ENCODE measurements around the gene ITFG1. TPM values are rescaled to one million over a fixed set of nuclear protein-coding genes. Genes with fewer than 3 reads are reported as not detected.
A peak's percentile ranks its signal among the peaks of the same experiment; 100 is the strongest.
"Not testable (repeated sequence)": the region's sequence is repeated elsewhere in the genome, so short reads cannot be mapped to it uniquely, and the experiment has no call there.

ITFG1 gene
- total RNA-seq, 4 donors from 2014 or later = 12.9 to 100 (median 60.8) TPM

DNA sequence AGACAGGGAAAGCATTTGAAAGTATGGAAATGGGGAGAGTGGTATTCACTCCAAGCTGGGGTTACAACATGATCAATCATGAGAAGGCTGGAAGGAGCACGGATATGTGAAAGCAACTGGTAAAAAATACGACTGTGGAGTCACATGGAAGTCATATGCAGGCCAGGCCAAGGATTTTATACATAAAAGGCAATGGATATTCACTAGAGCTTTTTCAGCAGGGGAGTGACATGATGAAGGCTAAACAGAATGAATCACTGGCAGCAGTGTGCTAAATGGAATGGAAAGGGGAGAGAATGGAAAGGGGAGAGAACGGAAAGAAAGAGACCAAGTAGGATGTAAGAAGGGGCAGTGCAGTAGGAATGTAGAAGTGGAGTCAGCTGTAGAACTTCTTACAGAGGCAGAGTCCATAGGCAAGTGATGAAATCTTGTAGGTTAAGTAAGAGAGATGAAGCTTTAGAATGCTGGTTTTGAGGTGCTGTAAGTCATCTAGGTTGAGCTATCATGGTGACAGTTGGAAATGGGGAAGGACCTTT lies 304.1 kb downstream of the ITFG1 start:
- H3K36me3 ChIP-seq = peaks cover 0 to 28% (median 13%) of the 10 kb centered on the region in 4 donors
- intact Hi-C loops (cut with DNase I; ENCODE audit: low total_unique reads) (no loop called here), in situ Hi-C loops (cut with MboI; ENCODE audit: low pct_ligation_motif_present in 1 of 4, low pct_unique_long_range_greater_than_20kb in 1 of 4, low sequenced_read_pairs in 3 of 4) (no loop called here)
- H3K4me3 ChIP-seq = no peak overlapping the region
- H3K27ac ChIP-seq = no peak overlapping the region
- H3K4me1 ChIP-seq = no peaks in the 10 kb centered on the region
- no peaks in the 10 kb centered on the region for H3K27me3 ChIP-seq
- 85 to 90% methylated on average over 3 of the region's 3 CpGs for WGBS, 2 donors (ENCODE audit: low coverage in 1 of 2)
- no peaks in the 10 kb centered on the region for H3K9me3 ChIP-seq
- DNase-seq = no peak
- TF ChIP-seq EP300 (IDR thresholded peaks at IDR 0.05; ENCODE audit: low read depth) (no peak), POLR2A (IDR thresholded peaks at IDR 0.05) (no peak), POLR2AphosphoS5 (IDR thresholded peaks at IDR 0.05) (no peak)
- TF ChIP-seq, protein P1, sequence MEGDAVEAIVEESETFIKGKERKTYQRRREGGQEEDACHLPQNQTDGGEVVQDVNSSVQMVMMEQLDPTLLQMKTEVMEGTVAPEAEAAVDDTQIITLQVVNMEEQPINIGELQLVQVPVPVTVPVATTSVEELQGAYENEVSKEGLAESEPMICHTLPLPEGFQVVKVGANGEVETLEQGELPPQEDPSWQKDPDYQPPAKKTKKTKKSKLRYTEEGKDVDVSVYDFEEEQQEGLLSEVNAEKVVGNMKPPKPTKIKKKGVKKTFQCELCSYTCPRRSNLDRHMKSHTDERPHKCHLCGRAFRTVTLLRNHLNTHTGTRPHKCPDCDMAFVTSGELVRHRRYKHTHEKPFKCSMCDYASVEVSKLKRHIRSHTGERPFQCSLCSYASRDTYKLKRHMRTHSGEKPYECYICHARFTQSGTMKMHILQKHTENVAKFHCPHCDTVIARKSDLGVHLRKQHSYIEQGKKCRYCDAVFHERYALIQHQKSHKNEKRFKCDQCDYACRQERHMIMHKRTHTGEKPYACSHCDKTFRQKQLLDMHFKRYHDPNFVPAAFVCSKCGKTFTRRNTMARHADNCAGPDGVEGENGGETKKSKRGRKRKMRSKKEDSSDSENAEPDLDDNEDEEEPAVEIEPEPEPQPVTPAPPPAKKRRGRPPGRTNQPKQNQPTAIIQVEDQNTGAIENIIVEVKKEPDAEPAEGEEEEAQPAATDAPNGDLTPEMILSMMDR (IDR thresholded peaks at IDR 0.05) = no peak

DNA sequence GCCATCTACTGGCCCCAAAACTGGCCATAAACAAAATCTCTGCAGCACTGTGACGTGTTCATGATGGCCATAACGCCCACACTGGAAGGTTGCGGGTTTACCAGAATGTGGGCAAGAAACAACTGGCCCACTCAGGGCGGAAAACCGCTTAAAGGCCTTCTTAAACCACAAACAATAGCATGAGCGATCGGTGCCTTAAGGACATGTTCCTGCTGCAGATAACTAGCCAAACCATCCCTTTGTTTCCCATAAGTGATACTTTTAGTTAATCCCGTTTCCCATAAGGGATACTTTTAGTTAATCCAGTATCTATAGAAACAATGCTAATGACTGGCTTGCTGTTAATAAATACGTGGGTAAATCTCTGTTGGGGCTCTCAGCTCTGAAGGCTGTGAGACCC lies 308.4 kb downstream of the ITFG1 start:
- intact Hi-C loops (cut with DNase I; ENCODE audit: low total_unique reads); DNase-seq; H3K27me3 ChIP-seq; in situ Hi-C loops (cut with MboI; ENCODE audit: low pct_ligation_motif_present in 1 of 4, low pct_unique_long_range_greater_than_20kb in 1 of 4, low sequenced_read_pairs in 3 of 4); H3K4me1 ChIP-seq; H3K27ac ChIP-seq; H3K9me3 ChIP-seq; H3K4me3 ChIP-seq: not testable (repeated sequence)
- peaks cover 0 to 16% (median 3%) of the 10 kb centered on the region in 4 donors for H3K36me3 ChIP-seq
- WGBS, 2 donors (ENCODE audit: low coverage in 1 of 2) = 96 to 100% methylated on average over 3 to 9 of the region's 9 CpGs

DNA sequence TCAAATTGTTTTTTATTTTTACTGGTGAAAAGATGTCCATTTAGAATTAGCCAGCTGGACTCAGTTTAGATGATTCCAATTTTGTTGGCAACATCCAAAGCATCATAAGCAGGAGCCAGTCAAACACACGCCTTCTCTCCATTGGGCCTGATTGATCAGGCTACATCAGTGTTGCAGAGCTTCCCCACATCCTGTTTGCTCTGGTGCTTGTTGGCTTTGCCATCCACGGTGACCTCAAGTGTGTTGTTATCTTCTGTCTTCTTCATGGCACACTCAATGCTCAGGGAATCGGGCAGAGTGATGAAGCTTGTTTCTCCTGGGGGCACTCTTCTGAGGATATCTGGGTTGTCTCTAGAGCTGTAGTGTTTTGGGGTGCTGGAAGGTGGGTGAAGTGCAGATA lies 310.8 kb downstream of the ITFG1 start:
- TF ChIP-seq, protein P1 (IDR thresholded peaks at IDR 0.05) = no peak
- TF ChIP-seq EP300 (IDR thresholded peaks at IDR 0.05; ENCODE audit: low read depth) (no peak), POLR2A (IDR thresholded peaks at IDR 0.05) (no peak), POLR2AphosphoS5 (IDR thresholded peaks at IDR 0.05) (no peak)
- intact Hi-C loops (cut with DNase I; ENCODE audit: low total_unique reads) (no loop called here), in situ Hi-C loops (cut with MboI; ENCODE audit: low pct_ligation_motif_present in 1 of 4, low pct_unique_long_range_greater_than_20kb in 1 of 4, low sequenced_read_pairs in 3 of 4) (no loop called here)
- no peaks in the 10 kb centered on the region for H3K9me3 ChIP-seq
- H3K27me3 ChIP-seq = peaks cover 7% of the 10 kb centered on the region
- WGBS, 2 donors (ENCODE audit: low coverage in 1 of 2) = 88% methylated on average over 3 of the region's 3 CpGs; no CpG with 5 or more reads in 1 of the 2 donors
- H3K4me1 ChIP-seq = no peaks in the 10 kb centered on the region
- no peak for DNase-seq
- H3K27ac ChIP-seq = no peak overlapping the region
- no peak overlapping the region for H3K4me3 ChIP-seq
- H3K36me3 ChIP-seq = peaks cover 0 to 14% (median 2%) of the 10 kb centered on the region in 4 donors

DNA sequence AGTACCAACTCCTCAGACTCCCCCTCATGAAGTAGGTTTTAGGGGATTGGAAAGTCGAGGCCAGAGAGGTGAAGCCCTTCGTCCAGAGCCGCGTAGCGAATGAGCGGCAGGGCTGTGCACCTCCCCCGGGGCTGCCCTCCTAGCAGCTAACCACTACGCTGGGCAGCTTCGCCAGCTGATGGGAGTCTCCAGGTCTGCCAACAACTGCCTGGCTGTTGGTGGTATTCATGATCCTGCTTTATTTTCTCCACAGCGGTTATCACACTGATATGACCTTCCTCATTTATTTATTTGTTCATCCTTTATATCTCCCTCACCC lies 316.3 kb downstream of the ITFG1 start:
- Histone ChIP-seq H3K4me3 (peak overlapping the region in 3 of 4 donors; percentile 60 to 82 (median 60)), H3K9me3 (no peaks in the 10 kb centered on the region), H3K27ac (peak overlapping the region in 1 of 4 donors; percentile 59), H3K4me1 (peaks cover 3 to 25% (median 13%) of the 10 kb centered on the region in 4 donors), H3K36me3 (no peaks in the 10 kb centered on the region), H3K27me3 (peaks cover 41% of the 10 kb centered on the region)
- in situ Hi-C loops (cut with MboI; ENCODE audit: low pct_ligation_motif_present in 1 of 4, low pct_unique_long_range_greater_than_20kb in 1 of 4, low sequenced_read_pairs in 3 of 4) (loop anchor here (25.0 kb wide), 1 partner anchor 1018 kb away; the partner anchor contains the start of gene ABCC12 (in 4 of the 4)), intact Hi-C loops (cut with DNase I; ENCODE audit: low total_unique reads) (loop anchor here (5.0 kb wide), 1 partner anchor 1013 kb away; the partner anchor contains the start of gene ABCC12)
- TF ChIP-seq, protein P1 (IDR thresholded peaks at IDR 0.05) = peak in 1 of 5 experiments; percentile 13
- TF ChIP-seq POLR2AphosphoS5 (IDR thresholded peaks at IDR 0.05) (no peak), EP300 (IDR thresholded peaks at IDR 0.05; ENCODE audit: low read depth) (no peak)
- DNase-seq = no peak
- WGBS, 2 donors (ENCODE audit: low coverage in 1 of 2) = 10 to 15% methylated on average over 2 to 10 of the region's 10 CpGs

All from transverse colon (tissue), 4 donors.